Activated T-cell treated with anti-CD3 and anti-CD28 coated beads, Interleukin-2, amount 50 U/mL, for 4 hours (primary cell): ENCODE data around the gene TMEM164. TPM values are rescaled to one million over a fixed set of nuclear protein-coding genes. Genes with fewer than 3 reads are reported as not detected.

ENCODE experiments used
- ATAC-seq, 2 donors: fragments of 200-7000 bp; cut with Tn5 transposase; one replicate each; pipeline ENCODE4 v1.10.0; 2021
- DNase-seq: peaks from one replicate; pipeline ENCODE4 v3.0.0-alpha.2; 2020
- H3K27me3 Mint-ChIP-seq: one replicate; pipeline ENCODE4 v1.8.0; 2021; ENCODE audit warnings: low read depth, mixed read lengths
- H3K36me3 Mint-ChIP-seq: one replicate; pipeline ENCODE4 v1.8.0; 2022; ENCODE audit warnings: mixed read lengths; ENCODE audit not compliant: insufficient read depth
- H3K4me1 Mint-ChIP-seq: one replicate; pipeline ENCODE4 v1.8.0; 2021; ENCODE audit warnings: low read depth, mixed read lengths
- H3K4me3 Mint-ChIP-seq: one replicate; pipeline ENCODE4 v1.8.0; 2021; ENCODE audit warnings: mild to moderate bottlenecking, moderate library complexity, mixed read lengths
- H3K9me3 Mint-ChIP-seq: one replicate; pipeline ENCODE4 v1.8.0; 2021; ENCODE audit warnings: mixed read lengths
- total RNA-seq, 3 donors: library from RNA; stranded (reverse); gene quantifications; one replicate each; pipeline ENCODE4 v1.2.1, GENCODE V29; 2021

The TMEM164 gene
- total RNA-seq, 3 donors from 2014 or later = 8.6 to 10.6 (median 10.5) TPM

DNA sequence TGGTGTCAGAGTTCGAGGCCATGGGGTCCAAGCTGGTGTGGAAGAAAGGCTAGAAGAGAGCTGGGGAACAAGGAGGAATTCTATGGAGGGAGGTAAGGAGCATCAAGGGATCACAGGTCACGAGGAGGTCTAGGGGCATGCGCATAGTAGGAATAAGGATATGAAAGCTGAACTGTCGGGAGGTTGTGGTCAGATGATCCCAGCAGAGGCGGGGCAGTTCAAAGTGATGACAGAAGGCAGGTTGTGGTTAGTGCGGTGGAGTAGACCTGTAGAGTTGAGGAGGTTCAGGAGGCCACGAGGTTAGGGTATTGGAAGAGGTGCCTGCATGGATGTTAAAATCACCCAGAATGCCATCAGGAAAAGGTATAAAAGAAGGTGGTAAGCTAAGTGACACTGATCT is 156.3 kb downstream of the TMEM164 start:
- Mint-ChIP-seq H3K9me3 (no peaks in the 10 kb centered on the region), H3K36me3 (no peaks in the 10 kb centered on the region), H3K4me3 (no peak overlapping the region), H3K27me3 (no peaks in the 10 kb centered on the region), H3K4me1 (peaks cover 9% of the 10 kb centered on the region)
- no peak for ATAC-seq
- DNase-seq = no peak

DNA sequence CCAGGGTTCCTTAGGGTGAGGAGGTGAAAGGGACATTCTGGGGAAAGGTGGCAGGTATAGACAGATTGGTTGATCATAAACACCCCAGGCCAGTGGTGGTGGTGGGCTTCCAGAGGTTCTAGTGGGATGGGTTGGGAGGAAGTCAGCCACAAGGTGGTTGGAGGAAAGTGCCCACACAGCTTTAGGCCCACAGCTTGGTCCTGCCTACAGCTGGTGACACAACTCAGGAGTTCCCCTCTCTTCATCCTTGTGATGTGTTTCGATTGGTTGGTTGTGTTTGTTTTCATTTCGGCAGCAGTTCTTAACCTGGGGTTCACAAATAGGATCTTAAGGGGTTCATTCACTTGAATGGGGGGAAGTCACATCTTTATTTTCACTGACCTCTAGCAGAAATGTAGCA is 157.0 kb downstream of the TMEM164 start:
- H3K27me3 Mint-ChIP-seq = no peaks in the 10 kb centered on the region
- no peaks in the 10 kb centered on the region for H3K36me3 Mint-ChIP-seq
- peaks cover 9% of the 10 kb centered on the region for H3K4me1 Mint-ChIP-seq
- no peaks in the 10 kb centered on the region for H3K9me3 Mint-ChIP-seq
- no peak overlapping the region for H3K4me3 Mint-ChIP-seq
- DNase-seq (no peak), ATAC-seq (no peak)

DNA sequence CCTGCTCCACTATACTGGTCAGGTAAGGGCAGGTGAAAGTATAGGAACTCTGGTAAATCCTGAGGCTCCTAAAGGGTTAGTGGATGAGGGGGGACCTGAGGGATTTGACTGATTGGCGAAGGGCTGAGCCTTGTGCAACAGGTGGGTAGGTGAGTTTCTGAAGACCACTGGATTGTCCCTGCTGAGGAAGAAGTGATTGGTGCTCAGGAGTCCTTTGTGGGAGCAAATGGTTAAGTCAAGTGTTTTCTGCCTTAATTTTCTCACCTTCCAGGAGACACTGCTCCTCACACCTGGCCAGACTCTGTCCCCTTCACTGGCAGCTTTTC is 158.4 kb downstream of the TMEM164 start:
- Mint-ChIP-seq H3K9me3 (no peaks in the 10 kb centered on the region), H3K4me1 (peaks cover 9% of the 10 kb centered on the region), H3K27me3 (no peaks in the 10 kb centered on the region), H3K4me3 (no peak overlapping the region), H3K36me3 (no peaks in the 10 kb centered on the region)
- no peak for ATAC-seq
- no peak for DNase-seq

DNA sequence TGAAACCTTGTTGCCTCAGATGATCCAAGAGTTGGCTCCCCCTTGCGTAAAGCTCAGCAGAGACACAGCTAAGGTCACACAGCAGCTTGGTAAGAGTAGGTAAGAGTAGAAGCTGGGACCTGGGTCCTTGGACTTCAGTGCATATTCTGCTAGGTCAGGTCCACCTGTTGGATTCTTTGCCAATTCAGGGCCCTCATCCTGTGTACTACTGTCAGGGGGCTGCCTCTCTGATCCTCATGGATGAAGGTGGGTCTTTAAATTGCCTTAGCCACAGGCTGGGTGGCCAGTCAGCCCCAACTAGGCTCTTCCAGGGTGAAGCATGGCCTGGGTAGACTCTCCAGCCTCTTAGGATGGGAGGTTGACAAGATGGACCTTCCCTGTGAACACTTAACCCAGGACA is 159.2 kb downstream of the TMEM164 start:
- DNase-seq = no peak
- Mint-ChIP-seq H3K4me1 (peaks cover 9% of the 10 kb centered on the region), H3K9me3 (no peaks in the 10 kb centered on the region), H3K27me3 (no peaks in the 10 kb centered on the region), H3K36me3 (no peaks in the 10 kb centered on the region), H3K4me3 (no peak overlapping the region)
- no peak for ATAC-seq

DNA sequence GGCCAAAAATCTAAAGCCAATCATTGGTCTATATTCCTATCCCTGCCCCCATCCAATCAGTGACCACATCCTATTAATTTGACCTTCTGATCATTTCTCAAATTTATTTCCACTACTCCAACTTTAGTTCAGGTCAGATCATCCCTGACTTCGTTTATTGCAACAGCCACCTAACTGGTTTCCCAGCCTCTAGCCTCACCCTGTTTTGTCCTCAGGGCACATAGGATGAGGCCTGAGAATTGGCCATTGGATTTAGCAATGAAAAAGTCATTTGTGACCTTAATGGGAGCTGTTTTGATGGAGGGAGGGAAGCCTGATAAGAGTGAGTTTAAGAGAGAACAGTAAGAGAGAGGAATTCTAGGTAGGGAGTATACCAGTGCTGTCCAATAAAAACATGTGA is 160.0 kb downstream of the TMEM164 start:
- no peak overlapping the region for H3K4me3 Mint-ChIP-seq
- ATAC-seq = no peak
- no peaks in the 10 kb centered on the region for H3K27me3 Mint-ChIP-seq
- no peaks in the 10 kb centered on the region for H3K36me3 Mint-ChIP-seq
- H3K9me3 Mint-ChIP-seq = no peaks in the 10 kb centered on the region
- H3K4me1 Mint-ChIP-seq = peaks cover 15% of the 10 kb centered on the region
- DNase-seq = no peak

DNA sequence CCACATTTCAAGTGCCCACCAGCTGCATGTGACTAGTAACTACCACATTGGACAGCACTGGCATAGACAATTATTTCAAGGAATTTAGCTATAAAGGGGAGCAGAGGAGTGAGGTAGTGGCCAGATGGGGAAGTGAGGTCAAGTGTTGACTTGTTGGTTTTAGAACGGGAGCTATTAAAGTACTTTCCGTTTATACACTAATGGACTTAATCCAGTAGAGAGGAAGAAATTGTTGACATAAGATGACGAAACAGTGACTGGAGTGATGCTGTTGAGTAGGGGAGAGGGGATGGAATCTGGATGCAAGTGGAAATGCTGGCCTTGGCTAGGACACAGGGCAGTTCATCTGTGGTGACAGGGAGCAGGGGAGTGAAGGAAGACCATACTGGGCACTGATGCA is 160.6 kb downstream of the TMEM164 start:
- Mint-ChIP-seq H3K27me3 (no peaks in the 10 kb centered on the region), H3K36me3 (no peaks in the 10 kb centered on the region), H3K4me1 (peaks cover 15% of the 10 kb centered on the region), H3K4me3 (no peak overlapping the region), H3K9me3 (no peaks in the 10 kb centered on the region)
- no peak for DNase-seq
- ATAC-seq = no peak

DNA sequence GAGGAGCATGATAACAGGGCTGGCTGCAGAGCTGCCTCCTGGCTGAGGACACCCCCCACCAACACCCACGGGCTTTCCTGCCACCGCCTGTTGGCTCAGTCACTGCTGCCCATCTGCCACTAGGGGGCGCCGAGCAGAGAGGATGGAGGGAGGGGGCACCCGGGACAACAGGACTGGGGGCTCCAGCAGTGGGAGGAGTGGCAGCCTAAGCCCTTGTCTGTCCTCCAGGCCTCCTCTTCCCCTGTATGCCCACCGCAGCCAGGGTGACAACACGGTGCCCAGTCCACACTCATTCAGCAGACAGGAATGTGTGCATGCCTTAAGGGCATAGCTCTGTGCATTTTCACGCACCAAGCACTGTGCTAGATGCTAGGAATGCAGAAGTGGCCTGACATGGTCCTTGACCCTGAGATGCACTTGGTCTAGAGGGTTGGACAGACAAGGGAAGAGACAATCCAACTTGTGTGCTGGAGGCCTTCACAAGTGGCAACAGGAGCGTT is 165.1 kb downstream of the TMEM164 start:
- peaks cover 8% of the 10 kb centered on the region for H3K36me3 Mint-ChIP-seq
- H3K9me3 Mint-ChIP-seq = no peaks in the 10 kb centered on the region
- no peaks in the 10 kb centered on the region for H3K27me3 Mint-ChIP-seq
- no peak overlapping the region for H3K4me3 Mint-ChIP-seq
- peaks cover 6% of the 10 kb centered on the region for H3K4me1 Mint-ChIP-seq
- peak; percentile 56 for DNase-seq
- ATAC-seq = peak; percentile 30 to 63

DNA sequence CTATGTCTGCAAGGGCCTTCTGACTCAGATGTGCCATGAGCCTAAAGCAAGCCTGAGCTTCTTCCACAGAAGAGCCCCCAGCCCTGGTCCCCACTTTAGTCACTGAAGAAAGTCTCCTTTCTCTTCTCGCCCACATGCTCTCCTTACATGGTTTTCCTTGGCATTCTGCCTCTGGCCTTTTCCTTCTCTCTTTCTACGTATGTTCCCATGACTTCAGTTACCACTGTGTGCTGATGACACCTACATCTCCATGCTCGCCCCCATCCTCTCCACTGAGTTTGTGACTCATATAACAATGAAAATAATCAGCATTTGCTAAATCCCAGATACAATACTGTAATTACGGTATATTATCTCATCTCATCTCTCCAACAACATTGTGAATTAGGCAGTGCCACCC is 165.7 kb downstream of the TMEM164 start:
- no peaks in the 10 kb centered on the region for H3K9me3 Mint-ChIP-seq
- no peak overlapping the region for H3K4me3 Mint-ChIP-seq
- DNase-seq (no peak), ATAC-seq (no peak)
- H3K27me3 Mint-ChIP-seq = no peaks in the 10 kb centered on the region
- peaks cover 6% of the 10 kb centered on the region for H3K4me1 Mint-ChIP-seq
- peaks cover 9% of the 10 kb centered on the region for H3K36me3 Mint-ChIP-seq

DNA sequence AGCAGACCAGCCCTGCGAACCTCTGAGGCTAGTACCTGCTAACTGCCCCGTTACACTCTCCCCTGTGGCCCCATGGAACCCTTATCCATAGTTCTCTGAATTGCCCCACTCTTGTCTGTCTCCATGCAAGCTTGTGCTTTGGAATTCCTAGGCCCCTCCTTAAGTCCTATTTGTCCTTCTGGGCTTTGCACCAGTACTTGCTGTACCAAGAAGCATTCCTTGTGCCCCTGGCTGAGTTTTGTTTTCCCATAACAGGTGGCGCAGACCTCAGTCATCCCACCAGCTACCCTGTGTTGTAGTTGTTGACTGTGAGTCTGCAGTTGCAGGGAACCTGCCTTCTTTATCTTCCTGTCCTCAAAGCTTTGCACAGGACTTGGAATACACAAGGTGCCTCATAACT is 167.1 kb downstream of the TMEM164 start:
- ATAC-seq (no peak), DNase-seq (no peak)
- H3K9me3 Mint-ChIP-seq = no peaks in the 10 kb centered on the region
- no peaks in the 10 kb centered on the region for H3K27me3 Mint-ChIP-seq
- H3K4me1 Mint-ChIP-seq = peaks cover 6% of the 10 kb centered on the region
- H3K36me3 Mint-ChIP-seq = peaks cover 14% of the 10 kb centered on the region
- H3K4me3 Mint-ChIP-seq = no peak overlapping the region

DNA sequence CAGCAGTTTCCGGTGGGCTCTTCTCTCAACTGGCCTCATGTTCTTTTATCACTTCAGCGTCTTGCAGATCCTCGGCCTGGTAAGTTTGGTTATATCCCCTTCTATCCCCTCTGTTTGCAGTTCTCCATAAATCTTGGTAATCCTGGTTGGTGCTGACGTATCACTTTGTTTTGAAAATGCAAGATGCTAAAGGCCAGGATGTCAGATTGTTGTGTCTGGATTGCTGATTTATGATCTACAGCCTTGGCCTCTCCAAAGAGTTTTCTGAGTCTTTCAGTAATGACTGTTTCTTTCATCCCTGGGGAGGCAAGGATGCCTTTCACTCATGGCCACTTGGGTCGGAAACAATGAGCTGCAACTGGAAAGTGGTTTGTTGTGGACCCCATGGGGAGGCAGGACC is 168.5 kb downstream of the TMEM164 start:
- no peaks in the 10 kb centered on the region for H3K9me3 Mint-ChIP-seq
- no peaks in the 10 kb centered on the region for H3K27me3 Mint-ChIP-seq
- no peak overlapping the region for H3K4me3 Mint-ChIP-seq
- no peak for ATAC-seq
- H3K4me1 Mint-ChIP-seq = peaks cover 6% of the 10 kb centered on the region
- peaks cover 17% of the 10 kb centered on the region for H3K36me3 Mint-ChIP-seq
- DNase-seq = no peak

DNA sequence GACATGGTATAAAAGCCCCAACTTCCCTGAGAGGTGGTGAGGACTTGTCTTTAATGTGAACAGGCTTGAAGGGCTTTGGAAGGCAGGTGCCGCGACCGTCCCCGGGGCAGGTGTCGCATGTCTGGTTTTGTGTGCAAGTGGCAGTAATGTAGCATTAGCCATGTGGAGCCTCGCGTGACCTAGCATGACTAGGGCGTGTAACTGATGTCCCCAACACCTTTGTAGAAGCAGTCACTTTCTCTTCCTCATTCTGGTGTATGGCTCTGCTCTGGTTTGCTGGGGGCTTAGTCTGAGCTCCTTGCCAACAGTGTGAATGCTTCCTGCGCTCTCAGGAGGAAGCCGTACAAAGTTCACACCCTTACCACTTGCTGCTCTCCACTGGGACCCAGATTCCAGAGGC is 169.3 kb downstream of the TMEM164 start:
- no peaks in the 10 kb centered on the region for H3K9me3 Mint-ChIP-seq
- no peak overlapping the region for H3K4me3 Mint-ChIP-seq
- no peaks in the 10 kb centered on the region for H3K27me3 Mint-ChIP-seq
- H3K36me3 Mint-ChIP-seq = peaks cover 17% of the 10 kb centered on the region
- DNase-seq (no peak), ATAC-seq (no peak)
- H3K4me1 Mint-ChIP-seq = peaks cover 6% of the 10 kb centered on the region

DNA sequence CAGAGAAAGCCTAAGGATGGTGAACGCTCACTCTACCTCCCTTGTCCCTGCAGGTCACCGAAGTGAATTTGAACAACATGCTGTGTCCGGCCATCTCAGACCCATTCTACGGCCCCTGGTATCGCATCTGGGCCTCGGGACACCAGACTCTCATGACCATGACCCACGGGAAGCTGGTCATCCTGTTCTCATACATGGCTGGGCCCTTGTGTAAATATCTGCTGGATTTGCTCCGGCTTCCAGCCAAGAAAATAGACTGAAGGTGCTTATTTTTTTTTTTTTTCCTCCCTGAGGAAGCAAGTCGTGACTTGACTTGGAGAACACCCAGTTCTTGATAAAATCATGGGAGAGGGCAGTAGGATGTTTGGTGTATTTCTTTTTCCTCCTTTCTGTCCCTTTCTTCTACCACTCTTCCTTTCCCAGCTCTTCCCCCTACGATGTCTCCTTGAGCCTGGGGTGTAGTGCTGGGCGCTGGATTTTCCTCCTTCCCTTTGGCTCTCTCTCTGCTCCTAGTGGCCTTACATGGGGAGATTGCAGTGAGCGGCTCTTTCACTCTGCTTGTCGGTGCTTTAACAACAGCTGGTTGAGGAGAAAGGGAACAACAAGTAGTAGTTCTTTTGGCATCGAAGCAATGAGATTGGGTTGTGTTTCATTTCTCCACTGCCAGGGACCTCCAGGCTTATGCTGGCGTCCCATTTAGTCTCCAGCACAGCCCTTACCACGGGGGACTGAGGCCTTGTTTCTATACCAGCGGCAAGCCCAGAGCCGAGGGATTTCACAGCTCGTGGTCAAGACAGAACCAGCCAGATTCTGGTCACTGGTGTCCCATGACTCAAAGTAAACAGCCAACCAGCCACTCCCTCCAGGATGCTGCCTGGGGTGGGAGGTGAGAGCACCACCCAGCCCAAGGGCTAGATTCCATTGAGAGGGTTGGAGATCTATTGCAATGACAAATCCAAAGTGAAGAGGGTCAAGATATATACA is 170.6 kb downstream of the TMEM164 start:
- H3K9me3 Mint-ChIP-seq = no peaks in the 10 kb centered on the region
- H3K36me3 Mint-ChIP-seq = peaks cover 17% of the 10 kb centered on the region
- no peak for ATAC-seq
- H3K27me3 Mint-ChIP-seq = no peaks in the 10 kb centered on the region
- DNase-seq = no peak
- H3K4me3 Mint-ChIP-seq = no peak overlapping the region
- H3K4me1 Mint-ChIP-seq = no peaks in the 10 kb centered on the region

DNA sequence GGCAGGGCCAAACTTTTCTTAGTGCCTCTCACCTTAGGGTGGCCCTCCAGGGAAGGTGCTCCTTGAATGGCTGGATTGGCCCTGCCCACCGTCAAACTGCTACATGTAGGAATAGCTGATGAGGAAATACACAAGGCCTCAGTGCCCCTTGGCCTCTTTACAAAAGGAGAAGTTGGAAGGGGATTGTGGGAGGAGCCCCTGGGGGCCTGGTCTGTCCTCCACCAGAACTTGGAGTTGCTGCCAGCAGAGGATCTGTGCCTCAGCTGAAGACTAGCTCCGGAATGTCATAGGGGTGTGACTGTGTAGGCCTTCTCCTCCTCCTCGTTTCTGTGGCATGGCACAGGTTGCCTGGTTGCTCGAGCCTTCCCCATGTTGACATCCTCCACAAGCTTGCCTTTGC is 172.2 kb downstream of the TMEM164 start:
- DNase-seq = no peak
- H3K4me3 Mint-ChIP-seq = no peak overlapping the region
- H3K4me1 Mint-ChIP-seq = no peaks in the 10 kb centered on the region
- no peak for ATAC-seq
- peaks cover 17% of the 10 kb centered on the region for H3K36me3 Mint-ChIP-seq
- H3K27me3 Mint-ChIP-seq = no peaks in the 10 kb centered on the region
- H3K9me3 Mint-ChIP-seq = no peaks in the 10 kb centered on the region

DNA sequence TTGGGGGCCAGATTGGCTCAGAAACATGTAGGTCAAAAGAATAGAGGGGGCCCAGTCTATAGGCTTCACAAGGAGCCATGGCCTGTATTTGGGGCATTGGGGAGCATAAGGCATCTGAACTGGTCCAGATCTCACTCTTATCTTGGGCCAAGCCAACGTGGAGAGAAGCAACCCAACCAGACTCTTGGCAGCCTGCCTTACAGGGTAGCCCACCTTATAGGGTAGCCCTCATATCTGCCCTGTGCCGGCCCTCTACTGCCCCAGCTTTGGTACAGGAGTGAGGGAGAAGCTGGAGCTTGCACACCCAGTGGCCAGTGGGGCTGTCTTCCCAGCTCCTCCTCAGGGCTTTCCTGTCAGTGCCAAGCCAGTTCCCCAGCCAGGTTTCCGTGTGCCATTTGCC is 172.8 kb downstream of the TMEM164 start:
- ATAC-seq = no peak
- Mint-ChIP-seq H3K4me1 (peaks cover 1% of the 10 kb centered on the region), H3K9me3 (no peaks in the 10 kb centered on the region), H3K36me3 (peaks cover 17% of the 10 kb centered on the region), H3K4me3 (no peak overlapping the region), H3K27me3 (no peaks in the 10 kb centered on the region)
- DNase-seq = no peak

DNA sequence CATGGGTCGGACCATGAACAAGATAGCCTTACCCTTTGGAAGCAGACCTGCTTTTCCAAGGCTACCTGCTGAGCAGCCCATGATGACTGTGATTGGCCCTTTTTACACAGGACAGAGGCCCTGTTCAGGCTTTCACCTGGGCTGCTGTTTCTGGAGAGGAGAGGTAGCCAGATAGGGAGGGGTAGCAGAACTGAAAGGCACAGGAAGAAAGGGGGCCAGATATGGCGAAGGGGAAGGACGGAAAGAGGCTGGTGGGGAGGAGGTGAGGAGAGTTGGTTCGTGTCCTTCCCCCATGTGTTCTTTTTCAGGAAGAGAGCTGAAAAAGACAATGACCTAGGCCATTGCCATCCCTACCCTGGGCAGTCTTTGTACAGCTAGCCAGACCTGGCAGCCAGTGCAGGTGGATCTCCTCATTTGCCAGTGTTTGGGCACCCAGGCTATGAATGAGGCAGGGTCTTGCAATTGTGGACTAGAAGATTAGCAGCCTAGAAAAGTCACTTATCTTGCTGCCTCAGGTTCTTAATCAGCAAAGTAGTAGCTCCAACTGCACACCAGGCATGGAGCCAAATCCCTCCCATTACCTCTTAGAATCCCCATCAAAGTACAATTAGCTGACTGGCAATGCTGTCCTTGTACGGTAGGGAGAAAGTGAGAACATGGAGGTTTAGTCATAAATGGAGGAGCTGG is 175.4 kb downstream of the TMEM164 start:
- Mint-ChIP-seq H3K36me3 (peaks cover 12% of the 10 kb centered on the region), H3K27me3 (no peaks in the 10 kb centered on the region), H3K4me1 (peaks cover 2% of the 10 kb centered on the region), H3K4me3 (no peak overlapping the region), H3K9me3 (no peaks in the 10 kb centered on the region)
- ATAC-seq = no peak
- DNase-seq = no peak
